Thoracic aorta (tissue), 2 donors: ENCODE measurements around the gene LMTK3. TPM values are rescaled to one million over a fixed set of nuclear protein-coding genes. Genes with fewer than 3 reads are reported as not detected.

ENCODE experiments used
- ATAC-seq: fragments of 150-250 bp; one replicate; pipeline ENCODE4 v1.8.0; 2017; ENCODE audit warnings: low read depth; ENCODE audit not compliant: insufficient number of reproducible peaks, low FRiP score
- DNase-seq: peaks from one replicate; pipeline ENCODE4 v3.0.0-alpha.2; 2020; ENCODE audit warnings: low spot score
- H3K27ac ChIP-seq, 2 donors: fragments of 200-600 bp; sonication (generic); 1 replicate in 1 of 2; 2 replicates in 1 of 2; pipeline ENCODE4 v1.5.1; 2016; ENCODE audit warnings: mild to moderate bottlenecking in 2 of 2, moderate library complexity in 2 of 2
- H3K27me3 ChIP-seq: fragments of 200-600 bp; sonication (generic); replicated peaks from 2 replicates; pipeline ENCODE4 v1.6.0; 2016; ENCODE audit warnings: mild to moderate bottlenecking; ENCODE audit not compliant: insufficient read depth
- H3K36me3 ChIP-seq: fragments of 200-600 bp; sonication (generic); one replicate; pipeline ENCODE4 v1.5.1; 2016
- H3K4me1 ChIP-seq, 2 donors: fragments of 200-600 bp; sonication (generic); 1 replicate in 1 of 2; 2 replicates in 1 of 2; pipeline versions ENCODE4 v1.5.1 to v1.6.0; 2016; ENCODE audit warnings: low read depth in 2 of 2, mild to moderate bottlenecking in 1 of 2; ENCODE audit not compliant: control insufficient read depth in 1 of 2
- H3K4me3 ChIP-seq: fragments of 200-600 bp; sonication (generic); 2 replicates; pipeline ENCODE4 v1.5.1; 2016; ENCODE audit warnings: mild to moderate bottlenecking
- H3K9me3 ChIP-seq: fragments of 200-600 bp; sonication (generic); 2 replicates; pipeline ENCODE4 v1.5.1; 2016
- CTCF ChIP-seq: fragments of 200-600 bp; sonication (generic); IDR thresholded peaks from one replicate; pipeline ENCODE4 v1.5.1; 2019; ENCODE audit warnings: antibody characterized with exemption
- total RNA-seq, 2 donors: library from RNA; depleted of rRNA; stranded (reverse); fragments of >200 nt; gene quantifications; one replicate each; pipeline versions ENCODE4 v1.1.0 to v1.2.3, GENCODE V29; 2016

The LMTK3 gene
- total RNA-seq, 2 donors from 2014 or later = 0.41 to 4.5 TPM

GRCh38 chr19:48476176-48476575, 35.5 kb downstream of the LMTK3 start:
- H3K36me3 ChIP-seq = peaks cover 61% of the 10 kb centered on the region

GRCh38 chr19:48475369-48476068, 36.1 kb downstream of the LMTK3 start:
- no peak overlapping the region for H3K27ac ChIP-seq
- TF ChIP-seq CTCF = no peak
- peaks cover 67% of the 10 kb centered on the region for H3K36me3 ChIP-seq
- DNase-seq = no peak
- no peaks in the 10 kb centered on the region for H3K9me3 ChIP-seq
- H3K4me1 ChIP-seq = peaks cover 0 to 4% of the 10 kb centered on the region in 2 donors
- H3K4me3 ChIP-seq = no peak overlapping the region
- ATAC-seq = no peak
- H3K27me3 ChIP-seq = no peaks in the 10 kb centered on the region

More at GRCh38 chr19:48476176-48476575, 35.5 kb downstream of the LMTK3 start:
- H3K4me3 ChIP-seq = no peak overlapping the region
- H3K27me3 ChIP-seq = no peaks in the 10 kb centered on the region
- H3K9me3 ChIP-seq = no peaks in the 10 kb centered on the region
- no peak for ATAC-seq
- TF ChIP-seq CTCF = no peak
- no peak overlapping the region for H3K27ac ChIP-seq
- no peak for DNase-seq
- peaks cover 3 to 5% of the 10 kb centered on the region in 2 donors for H3K4me1 ChIP-seq

GRCh38 chr19:48474084-48474592, 37.5 kb downstream of the LMTK3 start:
- Histone ChIP-seq H3K36me3 (peaks cover 72% of the 10 kb centered on the region), H3K27ac (no peak overlapping the region), H3K27me3 (no peaks in the 10 kb centered on the region), H3K4me1 (peaks cover 6 to 11% of the 10 kb centered on the region in 2 donors), H3K4me3 (no peak overlapping the region), H3K9me3 (no peaks in the 10 kb centered on the region)
- TF ChIP-seq CTCF = no peak
- DNase-seq (no peak), ATAC-seq (no peak)

- Histone ChIP-seq H3K4me1 (peaks cover 6 to 13% of the 10 kb centered on the region in 2 donors), H3K27ac (no peak overlapping the region), H3K27me3 (no peaks in the 10 kb centered on the region), H3K36me3 (peaks cover 70% of the 10 kb centered on the region), H3K4me3 (no peak overlapping the region), H3K9me3 (no peaks in the 10 kb centered on the region)
- TF ChIP-seq CTCF = no peak
- DNase-seq (no peak), ATAC-seq (no peak)
Measured at GRCh38 chr19:48473161-48473966, 38.3 kb downstream of the LMTK3 start.

DNA sequence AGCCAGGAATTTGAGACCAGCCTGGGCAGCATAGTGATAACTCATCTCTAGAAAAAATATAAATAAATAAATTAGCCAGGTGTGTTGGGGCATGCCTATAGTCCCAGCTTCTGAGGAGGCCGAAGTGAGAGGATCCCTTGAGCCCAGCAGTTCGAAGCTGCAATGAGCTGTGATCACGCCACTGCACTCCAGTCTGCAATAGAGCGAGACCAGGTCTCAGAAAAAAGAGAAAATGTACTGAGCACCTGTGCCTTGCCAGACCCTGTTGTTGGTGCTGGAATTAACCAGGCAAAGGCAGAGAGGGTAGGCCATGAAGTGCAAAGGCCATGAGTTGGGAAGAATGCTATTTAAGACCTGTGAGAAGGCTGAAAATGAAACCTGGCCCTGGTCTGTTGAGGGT, 39.8 kb downstream of the LMTK3 start:
- DNase-seq = no peak
- H3K9me3 ChIP-seq = no peaks in the 10 kb centered on the region
- H3K27me3 ChIP-seq = no peaks in the 10 kb centered on the region
- no peak overlapping the region for H3K4me3 ChIP-seq
- no peak overlapping the region for H3K27ac ChIP-seq
- no peak for TF ChIP-seq CTCF
- peaks cover 6 to 18% of the 10 kb centered on the region in 2 donors for H3K4me1 ChIP-seq
- ATAC-seq = no peak
- peaks cover 57% of the 10 kb centered on the region for H3K36me3 ChIP-seq
